ENCODE measurements around the gene PXMP2.

The PXMP2 gene

GRCh38 chr12:132648616-132649225 is 38.7 kb upstream of the PXMP2 start:
- Histone ChIP-seq H3K4me3 (ENCODE audit: low read length) (no peak overlapping the region), H3K9me3 (ENCODE audit: control insufficient read depth, low read depth, low read length) (no peaks in the 10 kb centered on the region), H3K4me1 (ENCODE audit: control insufficient read depth, low read depth, low read length) (no peaks in the 10 kb centered on the region), H3K9ac (ENCODE audit: low read length) (no peak overlapping the region), H3K27me3 (ENCODE audit: control insufficient read depth, insufficient read depth, low read length) (no peaks in the 10 kb centered on the region), H3K27ac (ENCODE audit: low read length) (no peak overlapping the region), H3K36me3 (ENCODE audit: control insufficient read depth, low read depth, low read length) (peaks cover 76% of the 10 kb centered on the region)

- Histone ChIP-seq H3K4me3 (ENCODE audit: low read length) (no peak overlapping the region), H3K9me3 (ENCODE audit: control insufficient read depth, low read depth, low read length) (no peaks in the 10 kb centered on the region), H3K27ac (ENCODE audit: low read length) (no peak overlapping the region), H3K27me3 (ENCODE audit: control insufficient read depth, insufficient read depth, low read length) (no peaks in the 10 kb centered on the region), H3K9ac (ENCODE audit: low read length) (no peak overlapping the region), H3K4me1 (ENCODE audit: control insufficient read depth, low read depth, low read length) (no peaks in the 10 kb centered on the region), H3K36me3 (ENCODE audit: control insufficient read depth, low read depth, low read length) (peaks cover 80% of the 10 kb centered on the region)
Measured at GRCh38 chr12:132649226-132649945, 38.0 kb upstream of the PXMP2 start.

GRCh38 chr12:132651444-132652100 is 35.8 kb upstream of the PXMP2 start:
- no peak overlapping the region for H3K27ac ChIP-seq (ENCODE audit: low read length)
- H3K27me3 ChIP-seq (ENCODE audit: control insufficient read depth, insufficient read depth, low read length): no peaks in the 10 kb centered on the region
- H3K9ac ChIP-seq (ENCODE audit: low read length): no peak overlapping the region
- no peaks in the 10 kb centered on the region for H3K4me1 ChIP-seq (ENCODE audit: control insufficient read depth, low read depth, low read length)
- no peak overlapping the region for H3K4me3 ChIP-seq (ENCODE audit: low read length)
- H3K36me3 ChIP-seq (ENCODE audit: control insufficient read depth, low read depth, low read length): peaks cover 86% of the 10 kb centered on the region
- H3K9me3 ChIP-seq (ENCODE audit: control insufficient read depth, low read depth, low read length): no peaks in the 10 kb centered on the region

GRCh38 chr12:132653567-132654290 is 33.7 kb upstream of the PXMP2 start:
- H3K9ac ChIP-seq (ENCODE audit: low read length): no peak overlapping the region
- peaks cover 90% of the 10 kb centered on the region for H3K36me3 ChIP-seq (ENCODE audit: control insufficient read depth, low read depth, low read length)
- no peak overlapping the region for H3K4me3 ChIP-seq (ENCODE audit: low read length)
- no peak overlapping the region for H3K27ac ChIP-seq (ENCODE audit: low read length)
- H3K9me3 ChIP-seq (ENCODE audit: control insufficient read depth, low read depth, low read length): no peaks in the 10 kb centered on the region
- H3K4me1 ChIP-seq (ENCODE audit: control insufficient read depth, low read depth, low read length): no peaks in the 10 kb centered on the region
- H3K27me3 ChIP-seq (ENCODE audit: control insufficient read depth, insufficient read depth, low read length): no peaks in the 10 kb centered on the region

GRCh38 chr12:132657004-132657727 is 30.2 kb upstream of the PXMP2 start:
- Histone ChIP-seq H3K9ac (ENCODE audit: low read length) (no peak overlapping the region), H3K4me1 (ENCODE audit: control insufficient read depth, low read depth, low read length) (no peaks in the 10 kb centered on the region), H3K9me3 (ENCODE audit: control insufficient read depth, low read depth, low read length) (no peaks in the 10 kb centered on the region), H3K4me3 (ENCODE audit: low read length) (no peak overlapping the region), H3K27me3 (ENCODE audit: control insufficient read depth, insufficient read depth, low read length) (no peaks in the 10 kb centered on the region), H3K36me3 (ENCODE audit: control insufficient read depth, low read depth, low read length) (peaks cover 91% of the 10 kb centered on the region), H3K27ac (ENCODE audit: low read length) (no peak overlapping the region)

- Histone ChIP-seq H3K27me3 (ENCODE audit: control insufficient read depth, insufficient read depth, low read length) (no peaks in the 10 kb centered on the region), H3K9ac (ENCODE audit: low read length) (no peak overlapping the region), H3K36me3 (ENCODE audit: control insufficient read depth, low read depth, low read length) (peaks cover 91% of the 10 kb centered on the region), H3K4me1 (ENCODE audit: control insufficient read depth, low read depth, low read length) (no peaks in the 10 kb centered on the region), H3K9me3 (ENCODE audit: control insufficient read depth, low read depth, low read length) (no peaks in the 10 kb centered on the region), H3K27ac (ENCODE audit: low read length) (no peak overlapping the region), H3K4me3 (ENCODE audit: low read length) (no peak overlapping the region)
Measured at GRCh38 chr12:132658149-132658894, 29.1 kb upstream of the PXMP2 start.

- Histone ChIP-seq H3K27me3 (ENCODE audit: control insufficient read depth, insufficient read depth, low read length) (no peaks in the 10 kb centered on the region), H3K27ac (ENCODE audit: low read length) (no peak overlapping the region), H3K9ac (ENCODE audit: low read length) (no peak overlapping the region), H3K4me3 (ENCODE audit: low read length) (no peak overlapping the region), H3K9me3 (ENCODE audit: control insufficient read depth, low read depth, low read length) (no peaks in the 10 kb centered on the region), H3K36me3 (ENCODE audit: control insufficient read depth, low read depth, low read length) (peaks cover 91% of the 10 kb centered on the region), H3K4me1 (ENCODE audit: control insufficient read depth, low read depth, low read length) (no peaks in the 10 kb centered on the region)
Measured at GRCh38 chr12:132659146-132659545, 28.2 kb upstream of the PXMP2 start.

- Histone ChIP-seq H3K4me3 (ENCODE audit: low read length) (no peak overlapping the region), H3K27ac (ENCODE audit: low read length) (no peak overlapping the region), H3K9me3 (ENCODE audit: control insufficient read depth, low read depth, low read length) (no peaks in the 10 kb centered on the region), H3K9ac (ENCODE audit: low read length) (no peak overlapping the region), H3K27me3 (ENCODE audit: control insufficient read depth, insufficient read depth, low read length) (no peaks in the 10 kb centered on the region), H3K36me3 (ENCODE audit: control insufficient read depth, low read depth, low read length) (peaks cover 91% of the 10 kb centered on the region), H3K4me1 (ENCODE audit: control insufficient read depth, low read depth, low read length) (no peaks in the 10 kb centered on the region)
Measured at GRCh38 chr12:132660052-132660451, 27.3 kb upstream of the PXMP2 start.

- Histone ChIP-seq H3K27ac (ENCODE audit: low read length) (no peak overlapping the region), H3K9me3 (ENCODE audit: control insufficient read depth, low read depth, low read length) (no peaks in the 10 kb centered on the region), H3K9ac (ENCODE audit: low read length) (no peak overlapping the region), H3K4me3 (ENCODE audit: low read length) (no peak overlapping the region), H3K27me3 (ENCODE audit: control insufficient read depth, insufficient read depth, low read length) (no peaks in the 10 kb centered on the region), H3K36me3 (ENCODE audit: control insufficient read depth, low read depth, low read length) (peaks cover 94% of the 10 kb centered on the region), H3K4me1 (ENCODE audit: control insufficient read depth, low read depth, low read length) (no peaks in the 10 kb centered on the region)
Measured at GRCh38 chr12:132660996-132661395, 26.4 kb upstream of the PXMP2 start.

GRCh38 chr12:132661972-132662371 is 25.4 kb upstream of the PXMP2 start:
- Histone ChIP-seq H3K4me1 (ENCODE audit: control insufficient read depth, low read depth, low read length) (no peaks in the 10 kb centered on the region), H3K27me3 (ENCODE audit: control insufficient read depth, insufficient read depth, low read length) (no peaks in the 10 kb centered on the region), H3K9ac (ENCODE audit: low read length) (no peak overlapping the region), H3K9me3 (ENCODE audit: control insufficient read depth, low read depth, low read length) (no peaks in the 10 kb centered on the region), H3K27ac (ENCODE audit: low read length) (no peak overlapping the region), H3K4me3 (ENCODE audit: low read length) (no peak overlapping the region), H3K36me3 (ENCODE audit: control insufficient read depth, low read depth, low read length) (peaks cover 95% of the 10 kb centered on the region)
